NCI-H2107 treated with DMSO at 0.1 percent for 48 hours (cell line): ENCODE data around the gene MYL4.
"Not testable (repeated sequence)": the region's sequence is repeated elsewhere in the genome, so short reads cannot be mapped to it uniquely, and the experiment has no call there.

ENCODE experiments used
- DNase-seq: peaks from one replicate; lab custom pipeline; 2025; ENCODE audit not compliant: unreplicated experiment; lab: John Stamatoyannopoulos, UW

The MYL4 gene

DNA sequence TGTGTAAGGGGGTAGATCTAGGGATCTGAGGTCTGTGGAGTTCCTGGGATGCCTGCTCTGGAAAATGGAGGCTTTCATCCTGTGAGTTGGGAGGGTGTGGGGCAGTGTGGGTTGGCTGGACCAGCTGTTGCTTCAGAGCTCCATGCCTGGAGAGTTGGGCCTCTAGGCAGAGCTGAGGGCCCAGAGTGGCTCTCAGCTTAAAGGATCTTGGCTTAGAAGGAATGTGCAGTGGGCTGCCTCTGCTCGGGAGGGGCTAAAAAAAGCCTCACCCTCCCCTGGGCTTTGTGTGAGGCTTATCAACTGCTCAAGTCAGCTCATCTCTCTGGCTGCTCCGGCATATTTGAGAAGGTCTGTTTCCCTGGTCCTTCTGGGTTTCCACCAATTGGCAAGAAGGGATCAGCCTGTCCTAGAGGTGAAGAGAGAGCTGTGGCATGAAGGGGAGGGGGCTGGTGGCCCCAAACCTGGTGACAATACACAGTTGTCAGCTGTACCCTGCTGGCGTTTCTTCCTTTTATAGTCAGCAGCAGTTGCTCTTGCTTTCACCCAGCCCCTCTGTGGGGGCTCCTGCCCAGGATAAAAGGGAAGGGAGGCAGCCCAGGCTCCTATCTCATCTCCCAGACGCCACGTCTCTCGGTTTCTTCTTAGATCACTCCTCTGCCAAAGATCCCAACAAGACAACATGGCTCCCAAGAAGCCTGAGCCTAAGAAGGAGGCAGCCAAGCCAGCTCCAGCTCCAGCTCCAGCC is at the start of gene MYL4:
TSS of gene MYL4 (plus strand) at position 605 of the 745 bp plus-strand sequence. CDS start at position 680, 75 bp downstream.
- DNase-seq = no peak

DNA sequence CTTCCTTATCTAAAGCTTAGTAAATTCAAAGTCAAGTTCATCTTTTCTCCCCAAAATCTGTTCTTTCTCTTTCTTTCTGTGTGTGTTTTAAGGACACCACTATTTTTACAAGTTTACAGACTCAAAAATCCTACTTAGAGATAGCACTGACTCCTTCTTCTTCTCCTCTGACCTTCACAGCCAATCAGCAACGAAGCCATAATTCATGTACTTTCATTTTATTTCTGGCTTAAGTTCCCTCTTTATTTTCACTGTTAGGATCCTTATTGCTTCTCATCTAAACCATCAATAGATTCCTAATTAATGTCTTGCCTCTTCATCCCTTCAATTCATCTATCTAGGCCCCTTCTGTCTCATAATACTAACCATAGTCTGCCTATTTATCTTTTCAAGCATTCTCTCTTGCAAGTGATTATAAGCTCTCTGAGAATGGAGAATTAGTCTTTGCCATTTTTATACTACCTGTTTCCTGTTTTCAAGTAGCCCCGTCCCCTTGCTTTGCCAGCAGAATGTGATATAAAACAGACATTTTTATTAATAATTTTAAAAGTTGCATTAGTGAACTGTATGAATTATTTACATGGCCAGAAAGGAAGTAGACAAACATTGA is 47.0 kb upstream of the MYL4 start:
- no peak for DNase-seq

DNA sequence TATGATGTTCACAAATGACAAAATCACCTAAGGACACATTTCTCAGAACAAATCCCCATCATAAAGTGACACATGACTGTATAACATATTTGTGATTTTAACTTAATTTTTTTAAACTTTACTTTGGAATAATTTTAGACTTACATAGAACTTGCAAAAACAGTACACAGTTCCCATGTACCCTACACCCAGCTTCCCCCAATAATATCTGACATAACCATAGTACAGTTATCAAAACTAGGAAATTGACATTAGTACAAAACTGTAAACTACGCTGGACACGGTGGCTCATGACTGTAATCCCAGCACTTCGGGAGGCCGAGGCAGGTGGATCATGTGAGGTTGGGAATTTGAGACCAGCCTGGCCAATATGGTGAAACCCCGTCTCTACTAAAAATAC is 44.9 kb upstream of the MYL4 start:
- no peak for DNase-seq

DNA sequence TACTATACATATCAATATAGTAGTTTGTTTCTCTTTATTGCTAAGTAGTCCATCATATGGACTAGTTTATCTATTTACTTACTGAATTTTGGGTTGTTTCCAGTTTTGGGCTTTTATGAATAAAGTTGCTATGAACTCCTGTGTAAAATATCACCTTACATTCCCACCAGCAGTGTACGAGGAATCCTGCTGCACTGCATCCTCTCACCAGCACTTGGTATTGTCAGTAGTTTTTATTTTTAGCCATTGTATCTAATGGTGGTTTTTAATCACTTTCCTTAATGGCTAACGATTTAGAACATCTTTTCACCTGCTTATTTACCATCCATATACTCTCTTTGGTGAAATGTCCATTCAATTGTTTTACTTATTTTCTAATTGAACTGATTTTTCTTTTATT is 44.0 kb upstream of the MYL4 start:
- no peak for DNase-seq

DNA sequence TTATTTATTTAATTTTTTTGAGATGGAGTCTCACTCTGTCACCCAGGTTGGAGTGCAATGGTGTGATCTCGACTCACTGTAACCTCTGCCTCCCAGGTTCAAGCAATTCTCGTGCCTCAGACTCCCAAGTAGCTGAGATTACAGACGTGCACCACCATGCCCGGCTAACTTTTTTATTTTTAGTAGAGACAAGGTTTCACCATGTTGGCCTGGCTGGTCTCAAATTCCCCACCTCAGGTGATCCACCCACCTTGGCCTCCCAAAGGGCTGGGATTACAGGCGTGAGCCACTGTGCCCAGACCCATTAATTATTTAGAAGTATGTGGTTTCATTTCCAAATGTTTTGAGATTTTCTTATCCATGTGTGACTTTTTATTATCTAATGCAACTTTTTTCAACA is 42.3 kb upstream of the MYL4 start:
- not testable (repeated sequence) for DNase-seq

DNA sequence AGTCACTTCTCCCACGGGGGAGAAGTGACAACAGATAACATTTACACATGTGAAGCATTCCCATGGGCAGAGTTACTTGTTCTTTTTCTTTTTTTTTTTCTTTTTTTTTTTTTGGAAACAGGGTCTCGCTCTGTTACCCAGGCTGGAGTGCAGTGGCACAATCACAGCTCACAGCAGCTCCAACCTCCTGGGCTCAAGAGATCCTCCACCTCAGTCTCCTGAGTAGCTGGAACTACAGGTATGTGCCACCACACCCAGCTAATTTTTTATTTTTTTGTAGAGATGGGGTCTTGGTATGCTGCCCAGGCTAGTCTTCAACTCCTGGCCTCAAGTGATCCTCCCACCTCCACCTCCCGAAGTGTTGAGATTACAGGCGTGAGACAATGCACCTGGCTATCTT is 40.3 kb upstream of the MYL4 start:
- DNase-seq = not testable (repeated sequence)

DNA sequence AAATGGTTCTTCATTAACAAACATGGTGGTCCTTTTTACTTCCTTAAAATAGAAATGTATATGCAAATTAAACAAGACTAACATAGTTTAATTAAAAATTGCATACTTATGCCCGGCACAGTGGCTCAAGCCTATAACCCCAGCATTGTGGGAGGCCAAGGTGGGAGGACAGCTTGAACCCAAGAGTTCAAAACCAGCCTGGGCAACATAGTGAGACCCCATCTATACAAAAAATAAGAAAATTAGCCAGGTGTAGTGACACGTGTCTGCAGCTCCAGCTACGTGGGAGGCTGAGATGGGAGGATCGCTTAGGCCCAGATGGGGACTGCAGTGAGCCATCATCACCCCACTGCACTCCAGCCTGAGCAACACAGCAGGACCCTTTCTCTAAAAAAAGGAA is 38.4 kb upstream of the MYL4 start:
- no peak for DNase-seq

DNA sequence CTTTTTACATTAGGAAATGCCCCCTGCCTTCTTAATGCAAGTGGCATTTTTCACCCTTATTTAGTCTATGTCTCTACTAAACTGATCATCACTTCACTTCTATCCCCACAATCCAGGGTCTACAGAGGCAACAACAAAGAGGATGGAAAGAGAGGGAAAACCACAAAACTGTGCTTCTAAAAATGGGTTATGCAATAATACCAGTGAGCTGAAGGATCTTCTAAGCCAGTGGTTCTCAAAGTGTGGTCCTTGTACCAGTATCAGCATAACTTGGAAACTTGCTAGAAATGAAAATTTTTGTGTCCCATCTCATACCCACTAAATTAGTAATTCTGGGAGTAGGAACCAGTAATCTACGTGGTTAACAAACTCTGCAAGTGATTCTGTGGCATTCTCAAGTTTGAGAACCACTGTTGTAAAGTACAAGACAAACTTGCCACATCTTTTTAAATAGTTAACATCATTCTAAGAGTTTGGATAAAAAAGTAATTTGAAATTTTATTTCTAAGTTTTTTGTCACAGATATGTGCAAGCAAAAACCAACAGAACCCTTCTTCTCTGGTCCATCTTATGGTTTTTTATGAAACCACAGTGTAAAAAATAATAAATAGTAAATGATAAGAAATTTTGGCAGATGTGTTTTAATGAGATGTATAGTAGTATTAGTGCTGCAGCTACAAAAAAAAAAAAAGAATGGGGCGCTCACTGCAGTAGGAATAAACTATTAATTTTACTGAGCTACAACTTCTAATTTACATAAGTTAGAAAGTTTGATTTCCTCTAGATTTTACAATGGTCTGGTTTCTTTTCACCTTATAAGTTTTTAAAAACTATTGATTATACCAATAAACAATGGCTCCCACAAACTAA is 36.2 kb upstream of the MYL4 start:
- DNase-seq = no peak

DNA sequence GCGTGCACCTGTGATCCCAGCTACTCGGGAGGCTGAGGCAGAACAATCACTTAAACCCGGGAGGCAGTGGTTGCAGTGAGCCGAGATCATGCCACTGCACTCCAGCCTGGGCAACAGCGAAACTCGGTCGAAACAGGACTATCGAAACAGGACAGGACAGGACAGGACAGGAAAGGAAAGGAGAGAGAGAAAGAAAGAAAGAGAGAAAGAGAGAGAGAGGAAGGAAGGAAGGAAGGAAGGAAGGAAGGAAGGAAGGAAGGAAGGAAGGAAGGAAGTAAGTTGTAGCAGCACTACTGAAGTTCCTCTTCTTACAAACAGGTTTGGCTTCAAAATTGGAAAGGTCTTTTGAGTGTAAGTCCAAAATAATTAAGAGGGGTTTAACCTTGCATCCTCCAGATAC is 34.3 kb upstream of the MYL4 start:
- not testable (repeated sequence) for DNase-seq

DNA sequence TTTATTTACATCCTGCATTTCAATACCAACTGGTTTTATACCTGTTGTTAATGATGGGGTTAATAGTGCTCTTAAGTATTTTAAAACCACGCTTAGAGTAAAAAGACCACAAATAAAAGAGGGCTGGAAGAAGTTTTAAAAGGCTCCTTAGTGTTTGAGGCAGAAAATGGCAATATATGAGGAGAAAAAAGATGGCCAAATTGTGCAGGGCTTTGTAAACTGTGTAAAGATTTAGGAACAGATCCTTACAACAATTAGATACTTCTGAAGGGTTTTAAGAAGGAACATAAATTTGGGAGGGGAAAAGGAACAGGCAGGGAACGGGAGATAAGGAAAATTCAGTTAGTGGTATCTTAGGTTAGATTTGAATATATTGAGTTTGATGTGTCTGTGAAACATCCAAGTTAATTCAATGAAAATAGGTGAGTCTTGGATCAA is 32.7 kb upstream of the MYL4 start:
- DNase-seq = no peak

DNA sequence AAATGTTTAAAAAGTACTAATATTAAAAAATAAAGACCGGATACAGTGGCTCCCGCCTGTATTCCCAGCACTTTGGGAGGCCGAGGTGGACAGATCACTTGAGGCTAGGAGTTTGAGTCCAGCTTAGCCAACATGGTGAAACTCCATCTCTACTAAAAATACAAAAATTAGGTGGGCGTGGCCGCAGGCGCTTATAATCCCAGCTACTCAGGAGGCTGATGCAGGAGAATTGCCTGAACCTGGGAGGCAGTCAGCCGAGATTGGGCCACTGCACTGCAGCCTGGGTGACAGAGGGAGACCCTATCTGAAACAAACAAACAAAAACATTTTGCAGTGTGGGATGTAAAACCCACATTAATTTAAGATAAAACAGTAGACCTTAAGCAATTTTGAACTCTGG is 31.9 kb upstream of the MYL4 start:
- DNase-seq = no peak

DNA sequence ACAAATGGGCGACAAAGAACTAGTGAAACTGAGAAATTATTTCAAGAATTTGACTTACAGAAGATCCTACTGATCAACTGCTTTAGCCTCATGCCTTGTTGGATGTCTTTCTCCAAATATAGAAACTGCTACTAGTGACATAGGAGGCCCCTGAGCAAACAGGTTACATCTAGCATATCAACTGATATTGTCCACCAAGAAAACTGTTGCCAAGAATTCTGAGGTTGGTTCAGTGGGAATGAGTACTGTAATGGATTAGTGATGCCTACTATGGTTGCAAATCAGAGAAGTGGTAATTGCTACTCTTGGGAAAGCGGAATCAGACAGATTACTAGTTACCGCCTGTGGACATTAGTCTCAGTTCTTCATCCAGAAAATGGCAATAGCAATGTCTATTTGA is 30.0 kb upstream of the MYL4 start:
- DNase-seq = no peak

DNA sequence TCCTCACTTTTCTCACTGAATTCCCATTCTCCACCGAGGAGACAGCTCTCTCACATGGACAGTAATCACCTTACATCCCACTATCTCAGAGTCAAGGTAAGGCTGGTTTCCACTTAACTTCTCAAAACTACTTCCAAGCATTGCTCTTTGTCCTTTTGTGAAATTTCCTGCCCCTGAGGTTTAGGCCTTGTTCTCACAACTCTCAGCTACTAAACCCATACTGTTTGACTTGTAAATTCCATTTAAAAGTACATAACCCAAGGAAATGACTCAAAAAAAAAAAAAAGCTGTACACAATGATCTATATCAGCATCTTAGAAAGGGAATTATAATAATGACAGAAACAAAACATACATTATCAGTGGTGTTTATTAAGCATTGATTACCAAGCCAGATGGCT is 28.8 kb upstream of the MYL4 start:
- DNase-seq = no peak

DNA sequence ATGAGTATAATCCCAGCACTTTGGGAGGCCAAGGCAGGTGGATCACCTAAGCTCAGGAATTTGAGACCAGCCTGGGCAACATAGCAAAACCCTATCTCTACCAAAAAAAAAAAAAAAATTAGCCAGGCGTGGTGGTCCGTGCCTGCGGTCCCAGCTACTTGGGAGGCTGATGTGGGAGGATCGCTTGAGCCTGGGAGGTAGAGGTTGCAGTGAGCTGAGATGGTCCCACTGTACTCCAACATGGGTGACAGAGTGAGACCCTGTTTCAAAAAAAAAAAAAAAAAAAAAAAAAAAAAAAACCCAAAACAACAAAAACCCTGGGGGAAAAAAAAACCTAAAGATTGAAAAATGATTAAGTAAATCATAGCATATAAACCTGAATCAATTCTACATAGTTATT is 28.2 kb upstream of the MYL4 start:
- not testable (repeated sequence) for DNase-seq

DNA sequence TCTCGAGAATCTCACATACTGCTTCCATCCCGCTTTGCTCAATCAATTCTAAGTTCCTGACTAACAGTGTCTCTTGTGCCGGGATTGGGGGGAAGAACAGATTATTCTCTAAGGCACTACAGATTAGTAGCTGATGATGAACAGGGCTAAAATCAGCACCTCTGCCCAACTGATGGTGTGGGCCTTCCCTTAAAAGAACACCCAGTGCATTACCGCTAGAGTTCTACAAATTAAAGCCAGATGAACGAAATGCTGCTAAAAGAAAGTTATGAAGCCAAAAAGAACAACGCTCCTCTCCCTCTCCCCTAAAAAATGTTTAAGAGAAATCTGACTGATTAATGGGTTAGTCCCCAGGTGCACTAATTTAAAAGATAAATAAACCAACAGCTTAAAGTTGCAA is 24.5 kb upstream of the MYL4 start:
- DNase-seq = no peak

DNA sequence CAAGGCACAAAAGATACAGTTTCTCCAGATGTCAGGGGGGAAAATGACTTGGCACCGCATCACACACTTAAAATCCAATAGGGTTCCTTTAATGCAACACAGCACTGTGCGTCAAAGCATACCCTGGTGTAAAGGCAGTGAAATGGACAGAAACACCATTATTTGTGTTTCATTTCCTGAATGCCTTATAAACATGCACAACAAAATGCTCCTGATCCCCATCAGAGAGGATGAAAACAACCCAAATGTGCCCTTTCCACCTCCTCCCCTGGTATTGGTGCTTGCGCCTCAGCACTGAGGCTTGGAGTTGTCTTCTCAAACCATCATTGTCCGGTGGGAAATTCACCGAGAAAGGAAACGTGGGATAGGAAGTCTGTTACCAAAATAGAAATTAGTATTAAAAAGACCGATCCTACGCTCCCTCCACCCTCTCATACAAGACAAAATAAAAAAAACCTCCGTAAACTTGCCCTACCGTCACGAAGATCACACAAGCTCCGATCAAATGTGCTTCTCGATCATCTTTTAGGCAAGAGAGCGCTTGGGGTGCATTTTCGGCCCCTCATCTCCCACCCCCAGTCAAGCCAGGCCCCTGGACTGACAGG is 20.8 kb upstream of the MYL4 start:
- DNase-seq = no peak

DNA sequence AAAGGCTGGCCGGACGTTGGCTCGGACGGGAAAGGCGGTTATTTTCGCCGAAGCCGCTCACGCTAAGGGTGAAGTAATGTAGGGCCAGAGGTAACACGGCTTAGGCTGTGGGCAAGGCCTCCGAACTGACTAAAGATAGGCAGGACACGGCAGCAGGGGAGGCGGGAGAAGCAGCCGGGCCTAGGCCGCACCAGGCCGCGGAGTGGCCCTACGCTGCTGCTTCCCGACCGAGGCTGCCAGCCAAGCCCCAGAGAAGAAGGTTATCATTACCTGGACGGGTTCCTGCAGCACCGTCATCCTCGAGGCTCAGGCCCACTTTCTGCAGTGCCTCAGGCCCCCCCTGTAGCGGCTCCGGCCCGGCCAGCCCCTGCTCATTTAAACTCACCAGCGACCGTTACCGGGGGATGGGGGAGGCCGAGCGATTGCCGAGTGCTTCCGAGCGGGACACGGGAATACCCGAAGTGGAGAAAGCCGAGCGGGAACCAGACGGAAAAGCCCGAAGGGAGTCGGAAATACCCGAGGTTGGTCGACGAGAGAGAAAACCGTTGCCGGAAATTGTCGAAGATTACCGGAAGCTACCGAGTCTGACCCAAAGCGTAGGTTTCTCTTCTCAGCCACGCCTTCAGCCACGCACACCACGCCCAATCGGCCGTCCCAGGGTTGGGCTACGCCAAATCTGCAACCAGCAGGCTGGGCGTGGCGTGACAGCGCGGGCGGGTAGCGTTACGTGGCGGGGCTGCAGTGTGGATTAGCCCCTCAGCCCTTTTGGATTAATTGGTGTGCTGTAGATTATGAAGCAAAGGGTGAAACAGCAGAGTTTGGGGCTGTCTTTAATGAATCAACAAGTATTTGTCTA is 20.0 kb upstream of the MYL4 start, which contains the start of gene CDC27:
TSS of gene CDC27 (minus strand) at position 420 of the 856 bp plus-strand sequence. CDS start at position 297, 123 bp downstream.
- DNase-seq = peak; percentile 98

DNA sequence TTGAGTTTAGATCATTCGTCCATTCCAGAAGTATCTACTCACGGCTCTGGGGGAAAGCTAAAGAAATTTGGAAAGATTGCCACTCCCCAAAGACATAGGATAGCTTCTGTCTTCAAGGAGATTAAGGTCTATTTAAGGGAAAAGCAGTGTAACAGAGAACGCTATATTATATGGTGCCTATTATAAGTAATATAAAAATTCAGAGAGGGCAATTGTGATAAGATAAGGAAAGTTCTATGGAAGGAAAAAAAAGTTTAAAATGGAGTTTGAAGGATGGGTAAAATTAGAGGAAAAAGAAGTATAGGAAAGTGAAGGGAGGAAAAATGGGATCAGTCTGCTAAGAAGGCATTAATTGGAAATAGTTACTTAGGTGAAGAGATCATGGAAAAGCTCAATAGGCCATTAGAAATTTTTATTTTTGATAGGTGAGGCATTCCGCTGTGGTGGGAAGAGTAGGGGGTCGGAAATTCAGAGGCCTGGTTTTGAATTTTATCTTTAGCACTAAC is 19.4 kb upstream of the MYL4 start:
- no peak for DNase-seq

DNA sequence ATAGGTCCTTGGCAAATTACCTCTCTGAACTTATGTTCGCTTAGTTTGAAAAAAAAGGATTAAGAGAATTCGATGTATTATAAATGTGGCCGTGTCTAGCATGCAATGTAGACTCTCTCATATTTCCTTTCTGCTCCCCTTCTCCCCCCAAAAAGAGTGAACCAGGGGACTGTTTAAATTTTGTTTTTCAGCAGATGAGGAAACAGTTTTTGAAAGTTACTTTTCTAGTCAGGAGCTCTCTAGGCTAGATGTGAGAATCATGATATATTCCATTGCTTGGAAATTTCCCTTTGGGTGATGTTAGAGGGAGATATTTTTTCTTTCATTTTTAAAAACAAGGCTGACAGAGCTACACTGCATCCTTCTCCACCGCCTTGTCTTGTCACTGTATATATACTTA is 18.9 kb upstream of the MYL4 start:
- no peak for DNase-seq

DNA sequence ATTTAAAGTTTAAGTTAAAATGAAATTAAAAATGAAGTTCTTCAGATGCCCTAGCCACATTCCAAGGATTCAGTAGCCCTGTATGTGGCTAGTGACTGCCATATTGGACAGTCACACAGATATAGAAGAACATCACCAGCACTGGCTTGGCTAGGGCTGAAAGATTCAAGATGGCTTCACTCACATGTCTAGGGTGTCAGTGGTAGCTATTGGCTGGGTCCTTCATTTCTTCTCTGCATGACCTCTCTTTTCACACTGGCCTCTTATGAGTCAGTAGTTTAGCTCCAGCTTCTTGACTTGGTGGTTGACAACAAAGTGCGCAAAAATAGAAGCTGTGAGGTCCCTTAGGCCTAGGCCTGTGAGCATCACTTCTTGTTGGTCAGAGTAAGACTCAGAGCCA is 18.4 kb upstream of the MYL4 start:
- no peak for DNase-seq
